WTC11 (cell line): ENCODE results near the gene ZSCAN10. TPM values are rescaled to one million over a fixed set of nuclear protein-coding genes. Genes with fewer than 3 reads are reported as not detected.

Experiments
- ATAC-seq: fragments of 200-7000 bp; cut with Tn5 transposase; 2 replicates; pipeline ENCODE4 v1.10.0; 2021; ENCODE audit warnings: mild to moderate bottlenecking, moderate library complexity
- CTCF ChIA-PET: fragments of 300-600 bp; sonication (Branson Sonifier 250); formaldehyde crosslinking; loops from one replicate; lab custom pipeline; 2021; ENCODE audit warnings: antibody characterized with exemption; lab: Charles Lee
- POLR2A ChIA-PET: fragments of 350-600 bp; sonication (Branson Sonifier 250); formaldehyde crosslinking; loops from one replicate; lab custom pipeline; 2021; ENCODE audit warnings: antibody characterized with exemption; lab: Charles Lee
- DNase-seq: peaks from one replicate; pipeline ENCODE4 v3.0.0; 2021; ENCODE audit warnings: low spot score
- H3K27ac Mint-ChIP-seq: 2 replicates; pipeline ENCODE4 v1.8.0; 2021; ENCODE audit warnings: mixed read lengths
- H3K27me3 Mint-ChIP-seq: 2 replicates; pipeline ENCODE4 v1.8.0; 2021; ENCODE audit warnings: low read depth, mild to moderate bottlenecking, moderate library complexity, mixed read lengths
- H3K36me3 Mint-ChIP-seq: 2 replicates; pipeline ENCODE4 v1.8.0; 2021; ENCODE audit warnings: mixed read lengths
- H3K4me1 Mint-ChIP-seq: 2 replicates; pipeline ENCODE4 v1.8.0; 2022; ENCODE audit warnings: mixed read lengths
- H3K4me3 Mint-ChIP-seq: 2 replicates; pipeline ENCODE4 v1.8.0; 2021; ENCODE audit warnings: mild to moderate bottlenecking, moderate library complexity, mixed read lengths
- H3K9me3 Mint-ChIP-seq: 2 replicates; pipeline ENCODE4 v1.8.0; 2021; ENCODE audit warnings: mixed read lengths
- ATF3 ChIP-seq: sonication (generic); formaldehyde crosslinking; conservative IDR thresholded peaks from 2 replicates; pipeline ENCODE4 v1.8.1; 2022; ENCODE audit warnings: mild to moderate bottlenecking, missing genetic modification reagents
- CBFB ChIP-seq: sonication (generic); formaldehyde crosslinking; IDR thresholded peaks from 2 replicates; pipeline ENCODE4 v1.8.1; 2022; ENCODE audit warnings: mild to moderate bottlenecking, low read depth, missing genetic modification reagents
- E2F1 ChIP-seq: sonication (generic); formaldehyde crosslinking; IDR thresholded peaks from 2 replicates; pipeline ENCODE4 v1.8.0; 2022; ENCODE audit warnings: mild to moderate bottlenecking, missing genetic modification reagents
- ESRRA ChIP-seq: sonication (generic); formaldehyde crosslinking; IDR thresholded peaks from 2 replicates; pipeline ENCODE4 v1.8.1; 2022; ENCODE audit warnings: mild to moderate bottlenecking, missing genetic modification reagents, borderline replicate concordance
- ETV6 ChIP-seq: sonication (generic); formaldehyde crosslinking; IDR thresholded peaks from 2 replicates; pipeline ENCODE4 v1.8.1; 2022; ENCODE audit warnings: mild to moderate bottlenecking, missing genetic modification reagents
- FOXK1 ChIP-seq: sonication (generic); formaldehyde crosslinking; IDR thresholded peaks from 2 replicates; pipeline ENCODE4 v1.8.0; 2022; ENCODE audit warnings: mild to moderate bottlenecking, moderate library complexity, missing genetic modification reagents
- FOXP1 ChIP-seq: sonication (generic); formaldehyde crosslinking; IDR thresholded peaks from 2 replicates; pipeline ENCODE4 v1.8.0; 2022; ENCODE audit warnings: missing genetic modification reagents, mild to moderate bottlenecking, moderate library complexity, borderline replicate concordance
- JUN ChIP-seq: sonication (generic); formaldehyde crosslinking; IDR thresholded peaks from 2 replicates; pipeline ENCODE4 v1.8.0; 2023; ENCODE audit warnings: mild to moderate bottlenecking, missing genetic modification reagents
- KAT7 ChIP-seq: sonication (generic); formaldehyde crosslinking; IDR thresholded peaks from 2 replicates; pipeline ENCODE4 v1.8.1; 2023; ENCODE audit warnings: missing genetic modification reagents, mild to moderate bottlenecking, borderline replicate concordance
- NFE2L1 ChIP-seq: sonication (generic); formaldehyde crosslinking; IDR thresholded peaks from 2 replicates; pipeline ENCODE4 v1.8.1; 2023; ENCODE audit warnings: missing genetic modification reagents
- SP1 ChIP-seq: sonication (generic); formaldehyde crosslinking; conservative IDR thresholded peaks from 2 replicates; pipeline ENCODE4 v1.8.1; 2022; ENCODE audit warnings: missing genetic modification reagents
- STAT6 ChIP-seq: sonication (generic); formaldehyde crosslinking; conservative IDR thresholded peaks from 2 replicates; pipeline ENCODE4 v1.8.1; 2023; ENCODE audit warnings: mild to moderate bottlenecking, low read depth, missing genetic modification reagents, moderate library complexity
- ZMAT4 ChIP-seq: fragments of 250-450 bp; sonication (Bioruptor Pico); IDR thresholded peaks from 2 replicates; pipeline ENCODE4 v1.9.0; 2021; ENCODE audit warnings: mild to moderate bottlenecking
- ZNF121 ChIP-seq: sonication (generic); formaldehyde crosslinking; IDR thresholded peaks from 2 replicates; pipeline ENCODE4 v1.8.0; 2023; ENCODE audit warnings: missing genetic modification reagents
- ZNF219 ChIP-seq: sonication (generic); formaldehyde crosslinking; IDR thresholded peaks from 2 replicates; pipeline ENCODE4 v1.8.0; 2023; ENCODE audit warnings: missing genetic modification reagents, mild to moderate bottlenecking, borderline replicate concordance
- ZNF281 ChIP-seq: sonication (generic); formaldehyde crosslinking; IDR thresholded peaks from 2 replicates; pipeline ENCODE4 v1.8.0; 2023; ENCODE audit warnings: mild to moderate bottlenecking, missing genetic modification reagents
- ZNF671 ChIP-seq: fragments of 250-450 bp; sonication (Bioruptor Pico); IDR thresholded peaks from 2 replicates; pipeline ENCODE4 v1.8.0; 2021; ENCODE audit warnings: mild to moderate bottlenecking
- total RNA-seq: library from RNA; stranded (reverse); gene quantifications from 3 replicates; pipeline ENCODE4 v1.2.3, GENCODE V29; 2021
- TF ChIP-seq, protein P1 (sequence below): sonication (generic); formaldehyde crosslinking; IDR thresholded peaks from 2 replicates; pipeline ENCODE4 v1.8.0; 2023; ENCODE audit warnings: missing genetic modification reagents

ZSCAN10 gene
- total RNA-seq, 1 experiment from 2014 or later, result 263 TPM

DNA sequence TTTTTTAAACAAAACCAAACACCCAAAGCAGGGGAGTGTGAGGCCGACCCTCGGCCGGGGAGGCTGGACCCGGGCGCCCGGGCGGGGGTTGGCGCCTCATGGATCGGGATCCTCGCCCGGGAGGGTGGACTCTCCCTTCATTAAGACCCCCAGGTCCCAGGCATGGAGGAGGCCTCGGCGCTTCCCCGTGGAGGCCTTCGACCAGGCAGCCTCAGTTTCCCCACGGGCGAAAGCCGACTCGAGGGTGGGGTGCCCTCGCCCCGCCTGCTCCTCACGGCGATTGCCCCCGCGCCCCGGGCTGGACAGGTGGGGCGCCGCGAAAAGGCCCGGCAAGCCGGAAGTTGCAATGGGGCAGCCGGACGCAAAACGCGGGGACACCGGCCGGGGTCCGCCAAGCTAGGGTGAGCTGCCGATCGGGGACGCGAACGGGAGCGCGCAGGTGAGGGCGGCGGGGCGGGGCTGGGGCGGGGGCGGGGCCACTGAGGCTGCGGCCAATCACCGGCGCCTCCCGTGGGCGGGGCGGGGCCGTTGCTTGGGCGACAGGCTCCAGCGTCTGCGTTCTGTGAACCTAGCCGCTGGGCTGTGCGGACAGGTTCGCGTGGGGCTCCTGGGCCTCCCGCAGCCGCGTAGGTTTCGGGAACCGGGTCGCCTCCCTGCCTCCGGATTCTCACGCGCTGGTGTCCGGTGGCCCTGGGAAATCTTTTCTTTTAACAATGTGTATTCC is 7.3 kb upstream of the ZSCAN10 start (continued):
- TF ChIP-seq STAT6 (CRISPR knock-in tag), result no peak
- TF ChIP-seq JUN (CRISPR knock-in tag), result no peak
- no peak for TF ChIP-seq NFE2L1 (CRISPR knock-in tag)
- TF ChIP-seq ZNF121 (CRISPR knock-in tag), result peak; percentile 32; the same call in 1 of the 2 replicates

- Mint-ChIP-seq H3K9me3 (no peaks in the 10 kb centered on the region), H3K27me3 (no peaks in the 10 kb centered on the region; the same call in 1 of the 2 replicates), H3K4me1 (peaks cover 56% of the 10 kb centered on the region), H3K36me3 (peaks cover 7% of the 10 kb centered on the region), H3K27ac (peak overlapping the region; percentile 99), H3K4me3 (peak overlapping the region; percentile 61)
- CTCF ChIA-PET, result interaction anchor here (0.6 to 8.5 kb wide), 22 partner anchors 10 to 285 kb away, joined by 3 to 68 read pairs (median 8); partner anchors contain the start of genes PRSS21, TNFRSF12A, ZNF205 and ZNF213
- no peak for TF ChIP-seq ZMAT4 (CRISPR knock-in tag)
- TF ChIP-seq ZNF671 (CRISPR knock-in tag), result no peak
- no peak for TF ChIP-seq ZNF281
- 0 out of 2 replicates have a peak, but pooled peaks have one; percentile 32 for TF ChIP-seq KAT7 (CRISPR knock-in tag)
- TF ChIP-seq FOXP1, result no peak
- no peak for TF ChIP-seq ZNF219 (CRISPR knock-in tag)
- peak; percentile 98 for TF ChIP-seq ETV6 (CRISPR knock-in tag)
- no peak for TF ChIP-seq ESRRA (CRISPR knock-in tag)
- TF ChIP-seq, protein P1, sequence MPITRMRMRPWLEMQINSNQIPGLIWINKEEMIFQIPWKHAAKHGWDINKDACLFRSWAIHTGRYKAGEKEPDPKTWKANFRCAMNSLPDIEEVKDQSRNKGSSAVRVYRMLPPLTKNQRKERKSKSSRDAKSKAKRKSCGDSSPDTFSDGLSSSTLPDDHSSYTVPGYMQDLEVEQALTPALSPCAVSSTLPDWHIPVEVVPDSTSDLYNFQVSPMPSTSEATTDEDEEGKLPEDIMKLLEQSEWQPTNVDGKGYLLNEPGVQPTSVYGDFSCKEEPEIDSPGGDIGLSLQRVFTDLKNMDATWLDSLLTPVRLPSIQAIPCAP (CRISPR knock-in tag), result no peak
- TF ChIP-seq E2F1, result no peak
- TF ChIP-seq CBFB, result no peak
- TF ChIP-seq ATF3 (CRISPR knock-in tag), result no peak
- TF ChIP-seq SP1, result peak; percentile 47; the same call in 1 of the 2 replicates
- peak; percentile 37; the same call in 1 of the 2 replicates for TF ChIP-seq FOXK1 (CRISPR knock-in tag)
- POLR2A ChIA-PET, result interaction anchor here (0.9 to 1.3 kb wide), 8 partner anchors 16 to 92 kb away, joined by 3 to 14 read pairs (median 4); partner anchors contain the start of genes TNFRSF12A and ZNF213
- ATAC-seq (peak; percentile 23), DNase-seq (peak; percentile 72)
These were observed 2.9 kb upstream of the ZSCAN10 start for GRCh38 chr16:3101841-3102470.
